Glutamatergic neuron (in vitro differentiated cells): Measurements from ENCODE around the gene ADARB2. TPM values are rescaled to one million over a fixed set of nuclear protein-coding genes. Genes with fewer than 3 reads are reported as not detected.
A peak's percentile ranks its signal among the peaks of the same experiment; 100 is the strongest.

Source experiments
- DNase-seq: peaks from one replicate; pipeline ENCODE4 v3.0.0; 2022
- H3K27ac Mint-ChIP-seq: one replicate; pipeline ENCODE4 v1.8.0; 2020; ENCODE audit warnings: mild to moderate bottlenecking, mixed read lengths, inconsistent platforms; ENCODE audit not compliant: unreplicated experiment
- H3K27me3 Mint-ChIP-seq: one replicate; pipeline ENCODE4 v1.8.0; 2020; ENCODE audit warnings: mild to moderate bottlenecking, moderate library complexity, mixed read lengths, inconsistent platforms; ENCODE audit not compliant: unreplicated experiment
- H3K36me3 Mint-ChIP-seq: one replicate; pipeline ENCODE4 v1.8.0; 2020; ENCODE audit warnings: mild to moderate bottlenecking, mixed read lengths, inconsistent platforms; ENCODE audit not compliant: unreplicated experiment
- H3K4me1 Mint-ChIP-seq: one replicate; pipeline ENCODE4 v1.8.0; 2020; ENCODE audit warnings: mild to moderate bottlenecking, low read depth, mixed read lengths, inconsistent platforms; ENCODE audit not compliant: unreplicated experiment
- H3K4me3 Mint-ChIP-seq: one replicate; pipeline ENCODE4 v1.8.0; 2020; ENCODE audit warnings: mild to moderate bottlenecking, mixed read lengths, inconsistent platforms; ENCODE audit not compliant: unreplicated experiment
- H3K9me3 Mint-ChIP-seq: one replicate; pipeline ENCODE4 v1.8.0; 2020; ENCODE audit warnings: mild to moderate bottlenecking, moderate library complexity, mixed read lengths, inconsistent platforms; ENCODE audit not compliant: unreplicated experiment
- CTCF ChIP-seq: fragments of 200-600 bp; sonication (generic); IDR thresholded peaks from one replicate; pipeline ENCODE4 v1.5.0; 2021; ENCODE audit not compliant: partially characterized antibody, unreplicated experiment
- total RNA-seq: library from RNA; stranded (reverse); fragmentation: NEBNext Ultra II Directional; extraction: Animal tissue kit (Norgen Biotek cat#: 25700); gene quantifications from one replicate; pipeline ENCODE4 v1.2.1, GENCODE V29; 2021; ENCODE audit not compliant: unreplicated experiment

The ADARB2 gene
- total RNA-seq, 1 donor from 2014 or later = 20.6 TPM

- H3K4me1 Mint-ChIP-seq = peaks cover 49% of the 10 kb centered on the region
- peaks cover 13% of the 10 kb centered on the region for H3K36me3 Mint-ChIP-seq
- DNase-seq = peak; percentile 40
- peak overlapping the region; percentile 70 for H3K4me3 Mint-ChIP-seq
- TF ChIP-seq CTCF = no peak
- H3K27me3 Mint-ChIP-seq = peaks cover 22% of the 10 kb centered on the region
- peaks cover 25% of the 10 kb centered on the region for H3K9me3 Mint-ChIP-seq
- peak overlapping the region; percentile 67 for H3K27ac Mint-ChIP-seq
Observed at GRCh38 chr10:1572519-1573333, 164.6 kb downstream of the ADARB2 start.

- H3K4me1 Mint-ChIP-seq = peaks cover 47% of the 10 kb centered on the region
- peaks cover 13% of the 10 kb centered on the region for H3K36me3 Mint-ChIP-seq
- no peak for TF ChIP-seq CTCF
- H3K27me3 Mint-ChIP-seq = peaks cover 21% of the 10 kb centered on the region
- peak; percentile 21 for DNase-seq
- H3K4me3 Mint-ChIP-seq = peak overlapping the region; percentile 70
- H3K9me3 Mint-ChIP-seq = peaks cover 25% of the 10 kb centered on the region
- peak overlapping the region; percentile 60 for H3K27ac Mint-ChIP-seq
Observed at GRCh38 chr10:1571587-1572237, 165.6 kb downstream of the ADARB2 start.

- Mint-ChIP-seq H3K4me3 (no peak overlapping the region), H3K4me1 (peaks cover 52% of the 10 kb centered on the region), H3K9me3 (peaks cover 25% of the 10 kb centered on the region), H3K27ac (no peak overlapping the region), H3K27me3 (peaks cover 16% of the 10 kb centered on the region), H3K36me3 (peaks cover 13% of the 10 kb centered on the region)
- no peak for TF ChIP-seq CTCF
- DNase-seq = peak; percentile 14
Observed at GRCh38 chr10:1570416-1571051, 166.8 kb downstream of the ADARB2 start.

- Mint-ChIP-seq H3K27me3 (peaks cover 16% of the 10 kb centered on the region), H3K27ac (no peak overlapping the region), H3K4me1 (peaks cover 44% of the 10 kb centered on the region), H3K36me3 (peaks cover 13% of the 10 kb centered on the region), H3K9me3 (peaks cover 22% of the 10 kb centered on the region), H3K4me3 (no peak overlapping the region)
- no peak for TF ChIP-seq CTCF
- DNase-seq = peak; percentile 11
Observed at GRCh38 chr10:1569208-1569607, 168.1 kb downstream of the ADARB2 start.
